ENCODE measurements around the gene PHLPP1.

Gene PHLPP1

GRCh38 chr18:63025251-63026090, 310.1 kb downstream of the PHLPP1 start:
- no peak for DNase-seq

GRCh38 chr18:63028380-63028779, 313.0 kb downstream of the PHLPP1 start:
- no peak for DNase-seq

All from NCI-H1436 treated with DMSO at 0.1 percent for 48 hours (cell line).